ENCODE results near the gene SLC35F3.
A peak's percentile ranks its signal among the peaks of the same experiment; 100 is the strongest.

Gene SLC35F3

GRCh38 chr1:234047123-234047522 is 142.6 kb downstream of the SLC35F3 start:
- no peak for FAIRE-seq

GRCh38 chr1:234062166-234062565 is 157.7 kb downstream of the SLC35F3 start:
- FAIRE-seq = no peak

- FAIRE-seq = peak; percentile 35
Measured at GRCh38 chr1:234065794-234066447, 161.4 kb downstream of the SLC35F3 start.

GRCh38 chr1:234067581-234068337 is 163.3 kb downstream of the SLC35F3 start:
- FAIRE-seq = no peak

- FAIRE-seq = no peak
Measured at GRCh38 chr1:234069760-234070159, 165.3 kb downstream of the SLC35F3 start.

- FAIRE-seq = no peak
Measured at GRCh38 chr1:234072793-234073192, 168.3 kb downstream of the SLC35F3 start.

- FAIRE-seq = no peak
Measured at GRCh38 chr1:234078143-234078542, 173.7 kb downstream of the SLC35F3 start.

- FAIRE-seq = no peak
Measured at GRCh38 chr1:234079896-234080295, 175.4 kb downstream of the SLC35F3 start.

GRCh38 chr1:234083460-234083859 is 179.0 kb downstream of the SLC35F3 start:
- FAIRE-seq = no peak

- FAIRE-seq = no peak
Measured at GRCh38 chr1:234089396-234089795, 184.9 kb downstream of the SLC35F3 start.

GRCh38 chr1:234090212-234091064 is 186.0 kb downstream of the SLC35F3 start:
- FAIRE-seq = no peak

GRCh38 chr1:234091065-234091401 is 186.6 kb downstream of the SLC35F3 start:
- FAIRE-seq = no peak

- no peak for FAIRE-seq
Measured at GRCh38 chr1:234091876-234092275, 187.4 kb downstream of the SLC35F3 start.

GRCh38 chr1:234093107-234093506 is 188.6 kb downstream of the SLC35F3 start:
- FAIRE-seq = no peak

GRCh38 chr1:234093741-234094140 is 189.3 kb downstream of the SLC35F3 start:
- no peak for FAIRE-seq

GRCh38 chr1:234094172-234094571 is 189.7 kb downstream of the SLC35F3 start:
- FAIRE-seq = no peak

GRCh38 chr1:234096161-234096770 is 191.8 kb downstream of the SLC35F3 start:
- no peak for FAIRE-seq

- no peak for FAIRE-seq
Measured at GRCh38 chr1:234102583-234102982, 198.1 kb downstream of the SLC35F3 start.

- FAIRE-seq = no peak
Measured at GRCh38 chr1:234103198-234103597, 198.7 kb downstream of the SLC35F3 start.

GRCh38 chr1:234106032-234106431 is 201.6 kb downstream of the SLC35F3 start:
- FAIRE-seq = no peak

GRCh38 chr1:234107416-234108021 is 203.0 kb downstream of the SLC35F3 start:
- no peak for FAIRE-seq

- FAIRE-seq = no peak
Measured at GRCh38 chr1:234108921-234109320, 204.4 kb downstream of the SLC35F3 start.

- FAIRE-seq = no peak
Measured at GRCh38 chr1:234109840-234110239, 205.4 kb downstream of the SLC35F3 start.
